Hepatocyte (in vitro differentiated cells): ENCODE data around the gene SNRPE. TPM values are rescaled to one million over a fixed set of nuclear protein-coding genes. Genes with fewer than 3 reads are reported as not detected.

Experiments used
- DNase-seq: peaks from one replicate; pipeline ENCODE4 v3.0.0-alpha.2; 2016; ENCODE audit warnings: low spot score
- H2AFZ ChIP-seq: fragments of 200-600 bp; sonication (generic); 2 replicates; pipeline ENCODE4 v1.6.0; 2016; ENCODE audit warnings: antibody characterized with exemption, mild to moderate bottlenecking
- H3K27ac ChIP-seq: fragments of 200-600 bp; sonication (generic); 2 replicates; pipeline ENCODE4 v1.5.1; 2016; ENCODE audit warnings: mild to moderate bottlenecking
- H3K27me3 ChIP-seq: fragments of 200-600 bp; sonication (generic); 2 replicates; pipeline ENCODE4 v1.6.1; 2016
- H3K36me3 ChIP-seq: fragments of 200-600 bp; sonication (generic); replicated peaks from 2 replicates; pipeline ENCODE4 v1.5.1; 2016; ENCODE audit warnings: low read depth; ENCODE audit not compliant: insufficient read depth
- H3K4me1 ChIP-seq: fragments of 200-600 bp; sonication (generic); 2 replicates; pipeline ENCODE4 v1.5.1; 2016; ENCODE audit warnings: mild to moderate bottlenecking, moderate library complexity; ENCODE audit not compliant: insufficient read depth
- H3K4me2 ChIP-seq: fragments of 200-600 bp; sonication (generic); 2 replicates; pipeline ENCODE4 v1.6.0; 2016
- H3K4me3 ChIP-seq: fragments of 200-600 bp; sonication (generic); 2 replicates; pipeline ENCODE4 v1.5.1; 2016; ENCODE audit warnings: mild to moderate bottlenecking
- H3K79me2 ChIP-seq: fragments of 200-600 bp; sonication (generic); 2 replicates; pipeline ENCODE4 v1.6.0; 2017; ENCODE audit warnings: mild to moderate bottlenecking
- H3K9me2 ChIP-seq: fragments of 200-600 bp; sonication (generic); replicated peaks from 2 replicates; pipeline ENCODE4 v1.6.0; 2017; ENCODE audit warnings: mild to moderate bottlenecking; ENCODE audit not compliant: insufficient read depth
- H3K9me3 ChIP-seq: fragments of 200-600 bp; sonication (generic); 2 replicates; pipeline ENCODE4 v1.5.1; 2016; ENCODE audit warnings: low read depth, mild to moderate bottlenecking
- H4K20me1 ChIP-seq: fragments of 200-600 bp; sonication (generic); 2 replicates; pipeline ENCODE4 v1.6.0; 2016; ENCODE audit warnings: mild to moderate bottlenecking; ENCODE audit not compliant: insufficient read depth, poor library complexity, severe bottlenecking
- CTCF ChIP-seq: fragments of 200-600 bp; sonication (generic); IDR thresholded peaks from 2 replicates; pipeline ENCODE4 v1.5.1; 2016; ENCODE audit warnings: antibody characterized with exemption, mild to moderate bottlenecking; ENCODE audit not compliant: poor library complexity
- EZH2 ChIP-seq: fragments of 200-600 bp; sonication (generic); IDR thresholded peaks from 2 replicates; pipeline ENCODE4 v1.6.1; 2016; ENCODE audit warnings: antibody characterized with exemption, mild to moderate bottlenecking, borderline replicate concordance
- EZH2phosphoT487 ChIP-seq: fragments of 200-600 bp; sonication (generic); IDR thresholded peaks from one replicate; pipeline ENCODE4 v1.6.1; 2018; ENCODE audit warnings: antibody characterized with exemption, mild to moderate bottlenecking, low read depth, moderate library complexity; ENCODE audit not compliant: unreplicated experiment, severe bottlenecking
- WGBS: methylation state at CpG from one replicate; pipeline ENCODE4 v1.1.6; 2016; ENCODE audit warnings: low lambda C conversion rate; ENCODE audit errors: missing lambda C conversion rate; 5-methylcytosine and 5-hydroxymethylcytosine counted together
- polyA plus RNA-seq: library from polyadenylated mRNA; unstranded; fragments of >200 nt; fragmentation: Nextera tagmentation; extraction: Ambion mirVana; gene quantifications from 2 replicates; pipeline ENCODE4 v1.2.1, GENCODE V29; 2016
- total RNA-seq: library from RNA; depleted of rRNA; stranded (reverse); fragments of >200 nt; gene quantifications from 2 replicates; pipeline ENCODE4 v1.2.3, GENCODE V29; 2014

Gene SNRPE
- total and polyA plus RNA-seq, 2 experiments from 2014 or later, result 94.5 to 272 TPM

- Histone ChIP-seq H3K27ac (no peak overlapping the region), H3K27me3 (no peaks in the 10 kb centered on the region), H3K9me2 (no peaks in the 10 kb centered on the region), H3K4me1 (peaks cover 8% of the 10 kb centered on the region), H3K36me3 (no peaks in the 10 kb centered on the region), H3K79me2 (no peaks in the 10 kb centered on the region), H3K9me3 (no peaks in the 10 kb centered on the region), H4K20me1 (no peaks in the 10 kb centered on the region), H3K4me3 (no peak overlapping the region), H2AFZ (no peak overlapping the region), H3K4me2 (no peak overlapping the region)
- 97% methylated on average over 36 of the region's 47 CpGs for WGBS
- DNase-seq, result no peak
- TF ChIP-seq EZH2phosphoT487 (no peak), CTCF (no peak), EZH2 (no peak)
Observed at GRCh38 chr1:203899869-203900714, 38.7 kb downstream of the SNRPE start.

GRCh38 chr1:203901581-203901980 lies 40.2 kb downstream of the SNRPE start:
- TF ChIP-seq EZH2phosphoT487, result no peak
- no peak for TF ChIP-seq EZH2
- TF ChIP-seq CTCF, result no peak
- Histone ChIP-seq H3K9me2 (no peaks in the 10 kb centered on the region), H3K27ac (no peak overlapping the region), H3K4me3 (no peak overlapping the region), H3K9me3 (no peaks in the 10 kb centered on the region), H3K4me2 (no peak overlapping the region), H2AFZ (no peak overlapping the region), H3K36me3 (no peaks in the 10 kb centered on the region), H4K20me1 (no peaks in the 10 kb centered on the region), H3K4me1 (peaks cover 8% of the 10 kb centered on the region), H3K27me3 (no peaks in the 10 kb centered on the region), H3K79me2 (no peaks in the 10 kb centered on the region)
- 96% methylated on average over 12 of the region's 12 CpGs for WGBS
- no peak for DNase-seq

- DNase-seq, result no peak
- H3K9me2 ChIP-seq, result no peaks in the 10 kb centered on the region
Observed at GRCh38 chr1:203905275-203905674, 43.9 kb downstream of the SNRPE start.

More at GRCh38 chr1:203905275-203905674, 43.9 kb downstream of the SNRPE start:
- no peaks in the 10 kb centered on the region for H3K36me3 ChIP-seq
- H4K20me1 ChIP-seq, result no peaks in the 10 kb centered on the region
- H3K27me3 ChIP-seq, result no peaks in the 10 kb centered on the region
- H3K9me3 ChIP-seq, result no peaks in the 10 kb centered on the region
- H3K4me3 ChIP-seq, result no peak overlapping the region
- H2AFZ ChIP-seq, result no peak overlapping the region
- no peak overlapping the region for H3K27ac ChIP-seq
- no peak overlapping the region for H3K4me2 ChIP-seq
- H3K79me2 ChIP-seq, result no peaks in the 10 kb centered on the region
- TF ChIP-seq EZH2 (no peak), CTCF (no peak), EZH2phosphoT487 (no peak)
- H3K4me1 ChIP-seq, result no peaks in the 10 kb centered on the region
- WGBS, result 97% methylated on average over 4 of the region's 4 CpGs
